ENCODE results near the gene STAB1.

STAB1 gene

GRCh38 chr3:52537726-52538421 lies 42.7 kb downstream of the STAB1 start:
- no peaks in the 10 kb centered on the region for H3K27me3 Mint-ChIP-seq
- no peak for ATAC-seq
- peaks cover 51% of the 10 kb centered on the region for H3K4me1 Mint-ChIP-seq
- H3K4me3 Mint-ChIP-seq = peak overlapping the region; percentile 97
- H3K9me3 Mint-ChIP-seq = no peaks in the 10 kb centered on the region
- H3K36me3 Mint-ChIP-seq = peaks cover 26% of the 10 kb centered on the region
- H3K27ac Mint-ChIP-seq = peak overlapping the region; percentile 99

- Mint-ChIP-seq H3K9me3 (no peaks in the 10 kb centered on the region), H3K4me1 (peaks cover 49% of the 10 kb centered on the region), H3K4me3 (peak overlapping the region; percentile 21), H3K27ac (peak overlapping the region; percentile 5), H3K27me3 (no peaks in the 10 kb centered on the region), H3K36me3 (peaks cover 26% of the 10 kb centered on the region)
- no peak for ATAC-seq
Observed at GRCh38 chr3:52539010-52539653, 44.0 kb downstream of the STAB1 start.

GRCh38 chr3:52541050-52541449 lies 45.9 kb downstream of the STAB1 start:
- H3K27me3 Mint-ChIP-seq = no peaks in the 10 kb centered on the region
- peaks cover 39% of the 10 kb centered on the region for H3K4me1 Mint-ChIP-seq
- ATAC-seq = no peak
- H3K9me3 Mint-ChIP-seq = no peaks in the 10 kb centered on the region
- no peak overlapping the region for H3K27ac Mint-ChIP-seq
- H3K36me3 Mint-ChIP-seq = peaks cover 26% of the 10 kb centered on the region
- no peak overlapping the region for H3K4me3 Mint-ChIP-seq

GRCh38 chr3:52544937-52545336 lies 49.8 kb downstream of the STAB1 start:
- no peaks in the 10 kb centered on the region for H3K9me3 Mint-ChIP-seq
- no peak overlapping the region for H3K4me3 Mint-ChIP-seq
- peaks cover 2% of the 10 kb centered on the region for H3K4me1 Mint-ChIP-seq
- H3K27me3 Mint-ChIP-seq = no peaks in the 10 kb centered on the region
- no peak for ATAC-seq
- peak overlapping the region; percentile 35 for H3K27ac Mint-ChIP-seq
- H3K36me3 Mint-ChIP-seq = peaks cover 13% of the 10 kb centered on the region

- Mint-ChIP-seq H3K27me3 (no peaks in the 10 kb centered on the region), H3K4me1 (no peaks in the 10 kb centered on the region), H3K27ac (no peak overlapping the region), H3K9me3 (no peaks in the 10 kb centered on the region), H3K36me3 (peaks cover 18% of the 10 kb centered on the region), H3K4me3 (no peak overlapping the region)
- no peak for ATAC-seq
Observed at GRCh38 chr3:52546111-52546901, 51.2 kb downstream of the STAB1 start.

- H3K36me3 Mint-ChIP-seq = peaks cover 12% of the 10 kb centered on the region
- H3K9me3 Mint-ChIP-seq = no peaks in the 10 kb centered on the region
- no peaks in the 10 kb centered on the region for H3K27me3 Mint-ChIP-seq
- ATAC-seq = no peak
- no peak overlapping the region for H3K4me3 Mint-ChIP-seq
- no peak overlapping the region for H3K27ac Mint-ChIP-seq
- H3K4me1 Mint-ChIP-seq = no peaks in the 10 kb centered on the region
Observed at GRCh38 chr3:52547143-52547542, 52.0 kb downstream of the STAB1 start.

- Mint-ChIP-seq H3K9me3 (no peaks in the 10 kb centered on the region), H3K27ac (no peak overlapping the region), H3K36me3 (peaks cover 22% of the 10 kb centered on the region), H3K4me1 (no peaks in the 10 kb centered on the region), H3K4me3 (no peak overlapping the region), H3K27me3 (no peaks in the 10 kb centered on the region)
- ATAC-seq = no peak
Observed at GRCh38 chr3:52551118-52551517, 56.0 kb downstream of the STAB1 start.

- H3K27me3 Mint-ChIP-seq = no peaks in the 10 kb centered on the region
- no peaks in the 10 kb centered on the region for H3K4me1 Mint-ChIP-seq
- no peak for ATAC-seq
- H3K36me3 Mint-ChIP-seq = peaks cover 22% of the 10 kb centered on the region
- no peak overlapping the region for H3K4me3 Mint-ChIP-seq
- H3K27ac Mint-ChIP-seq = no peak overlapping the region
- H3K9me3 Mint-ChIP-seq = no peaks in the 10 kb centered on the region
Observed at GRCh38 chr3:52552089-52552488, 57.0 kb downstream of the STAB1 start.

GRCh38 chr3:52554026-52554755 lies 59.1 kb downstream of the STAB1 start:
- no peak overlapping the region for H3K4me3 Mint-ChIP-seq
- peaks cover 28% of the 10 kb centered on the region for H3K36me3 Mint-ChIP-seq
- no peaks in the 10 kb centered on the region for H3K4me1 Mint-ChIP-seq
- no peaks in the 10 kb centered on the region for H3K27me3 Mint-ChIP-seq
- H3K9me3 Mint-ChIP-seq = no peaks in the 10 kb centered on the region
- no peak overlapping the region for H3K27ac Mint-ChIP-seq
- ATAC-seq = no peak

- ATAC-seq = no peak
- H3K4me1 Mint-ChIP-seq = no peaks in the 10 kb centered on the region
- peaks cover 31% of the 10 kb centered on the region for H3K36me3 Mint-ChIP-seq
- H3K27ac Mint-ChIP-seq = no peak overlapping the region
- H3K9me3 Mint-ChIP-seq = no peaks in the 10 kb centered on the region
- no peak overlapping the region for H3K4me3 Mint-ChIP-seq
- H3K27me3 Mint-ChIP-seq = no peaks in the 10 kb centered on the region
Observed at GRCh38 chr3:52555056-52555455, 59.9 kb downstream of the STAB1 start.

GRCh38 chr3:52557011-52557960 lies 62.1 kb downstream of the STAB1 start:
- H3K27ac Mint-ChIP-seq = no peak overlapping the region
- no peaks in the 10 kb centered on the region for H3K27me3 Mint-ChIP-seq
- no peak overlapping the region for H3K4me3 Mint-ChIP-seq
- H3K4me1 Mint-ChIP-seq = no peaks in the 10 kb centered on the region
- peaks cover 35% of the 10 kb centered on the region for H3K36me3 Mint-ChIP-seq
- ATAC-seq = no peak
- H3K9me3 Mint-ChIP-seq = no peaks in the 10 kb centered on the region

- Mint-ChIP-seq H3K27ac (no peak overlapping the region), H3K36me3 (peaks cover 46% of the 10 kb centered on the region), H3K4me1 (no peaks in the 10 kb centered on the region), H3K9me3 (no peaks in the 10 kb centered on the region), H3K27me3 (no peaks in the 10 kb centered on the region), H3K4me3 (no peak overlapping the region)
- no peak for ATAC-seq
Observed at GRCh38 chr3:52558436-52558835, 63.3 kb downstream of the STAB1 start.

GRCh38 chr3:52561028-52561747 lies 66.0 kb downstream of the STAB1 start:
- H3K4me3 Mint-ChIP-seq = no peak overlapping the region
- H3K27ac Mint-ChIP-seq = no peak overlapping the region
- ATAC-seq = no peak
- H3K27me3 Mint-ChIP-seq = no peaks in the 10 kb centered on the region
- H3K9me3 Mint-ChIP-seq = no peaks in the 10 kb centered on the region
- no peaks in the 10 kb centered on the region for H3K4me1 Mint-ChIP-seq
- peaks cover 43% of the 10 kb centered on the region for H3K36me3 Mint-ChIP-seq

- no peaks in the 10 kb centered on the region for H3K27me3 Mint-ChIP-seq
- no peak overlapping the region for H3K27ac Mint-ChIP-seq
Observed at GRCh38 chr3:52563984-52564383, 68.8 kb downstream of the STAB1 start.

More at GRCh38 chr3:52563984-52564383, 68.8 kb downstream of the STAB1 start:
- Mint-ChIP-seq H3K4me3 (no peak overlapping the region), H3K4me1 (no peaks in the 10 kb centered on the region), H3K36me3 (peaks cover 55% of the 10 kb centered on the region), H3K9me3 (no peaks in the 10 kb centered on the region)
- ATAC-seq = no peak

All from stimulated activated memory B cell treated with anti-CD40 and anti-IgM and Interleukin-4, amounts not matched to agents 10 μg/mL and 1 μg/mL and 100 μg/mL, for 72 hours (primary cell).